ENCODE results near the gene ANKFY1. TPM values are rescaled to one million over a fixed set of nuclear protein-coding genes. Genes with fewer than 3 reads are reported as not detected.

The ANKFY1 gene
- polyA plus RNA-seq, 1 of the 3 experiments (the other 2 are of a cell fraction) = 29.6 TPM

DNA sequence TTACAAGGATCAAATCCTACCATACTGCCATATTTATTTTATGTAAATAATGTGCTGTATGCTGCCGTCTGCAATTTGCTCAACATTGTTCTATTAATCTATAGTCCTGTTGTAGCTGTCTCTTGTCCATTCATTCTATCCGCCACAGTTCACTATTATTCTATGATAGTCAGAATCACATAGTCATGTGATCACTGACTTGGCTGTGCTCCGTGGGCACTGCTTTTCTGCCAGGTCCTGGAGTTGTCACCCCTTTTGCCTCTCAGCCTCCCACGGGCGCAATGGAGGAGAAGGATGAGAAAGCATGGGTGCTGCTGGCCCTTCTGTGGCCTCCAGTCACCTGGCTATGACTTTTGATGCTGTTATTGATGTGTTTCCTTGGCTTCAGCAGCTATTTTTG, 37.3 kb upstream of the ANKFY1 start (continued):
- TF ChIP-seq, protein P1, sequence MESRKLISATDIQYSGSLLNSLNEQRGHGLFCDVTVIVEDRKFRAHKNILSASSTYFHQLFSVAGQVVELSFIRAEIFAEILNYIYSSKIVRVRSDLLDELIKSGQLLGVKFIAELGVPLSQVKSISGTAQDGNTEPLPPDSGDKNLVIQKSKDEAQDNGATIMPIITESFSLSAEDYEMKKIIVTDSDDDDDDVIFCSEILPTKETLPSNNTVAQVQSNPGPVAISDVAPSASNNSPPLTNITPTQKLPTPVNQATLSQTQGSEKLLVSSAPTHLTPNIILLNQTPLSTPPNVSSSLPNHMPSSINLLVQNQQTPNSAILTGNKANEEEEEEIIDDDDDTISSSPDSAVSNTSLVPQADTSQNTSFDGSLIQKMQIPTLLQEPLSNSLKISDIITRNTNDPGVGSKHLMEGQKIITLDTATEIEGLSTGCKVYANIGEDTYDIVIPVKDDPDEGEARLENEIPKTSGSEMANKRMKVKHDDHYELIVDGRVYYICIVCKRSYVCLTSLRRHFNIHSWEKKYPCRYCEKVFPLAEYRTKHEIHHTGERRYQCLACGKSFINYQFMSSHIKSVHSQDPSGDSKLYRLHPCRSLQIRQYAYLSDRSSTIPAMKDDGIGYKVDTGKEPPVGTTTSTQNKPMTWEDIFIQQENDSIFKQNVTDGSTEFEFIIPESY (IDR thresholded peaks at IDR 0.05; ENCODE audit: borderline replicate concordance, low read depth) = no peak
- no peak for TF ChIP-seq JUND (IDR thresholded peaks at IDR 0.05)
- TF ChIP-seq RFX5 (IDR thresholded peaks at IDR 0.05; ENCODE audit: low read length) = no peak
- TF ChIP-seq MXI1 (IDR thresholded peaks at IDR 0.05; ENCODE audit: low read depth, low read length) = no peak
- TF ChIP-seq RXRA (IDR thresholded peaks at IDR 0.05; ENCODE audit: borderline replicate concordance, low read depth) = no peak

DNA sequence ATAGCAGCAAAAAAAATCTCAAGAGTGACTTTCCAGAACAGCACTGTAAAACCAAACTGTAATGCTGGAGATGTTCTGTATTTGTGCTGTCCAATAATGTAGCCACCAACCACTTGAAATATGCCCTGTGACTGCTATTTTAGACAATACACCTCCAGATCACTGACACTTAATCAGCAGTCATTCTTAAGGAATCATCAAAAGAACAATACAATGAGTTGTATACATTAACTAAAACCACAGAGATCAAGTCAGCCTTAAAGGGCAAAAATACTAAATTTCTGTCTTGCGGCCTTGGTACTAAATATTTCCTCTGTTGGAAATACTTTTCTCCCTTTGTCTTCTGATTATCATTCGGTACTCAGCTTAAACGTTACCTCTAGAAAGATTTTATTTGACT, 33.6 kb upstream of the ANKFY1 start:
- no peak overlapping the region for H3K4me2 ChIP-seq
- DNase-seq = no peak
- H4K20me1 ChIP-seq (ENCODE audit: insufficient read depth) = peaks cover 19% of the 10 kb centered on the region; the same call in 1 of the 2 replicates
- TF ChIP-seq GABPA (IDR thresholded peaks at IDR 0.05; ENCODE audit: low read depth) (no peak), FOSL2 (IDR thresholded peaks at IDR 0.05; ENCODE audit: borderline replicate concordance, low read depth) (no peak)
- H3K27me3 ChIP-seq (ENCODE audit: insufficient read depth) = no peaks in the 10 kb centered on the region
- H3K36me3 ChIP-seq (replicated peaks in 1 of 2; ENCODE audit: control insufficient read depth in 1 of 2, insufficient read depth in 2 of 2, low read length in 1 of 2) = peaks cover 21 to 30% of the 10 kb centered on the region in 2 experiments
- no peaks in the 10 kb centered on the region for H3K4me1 ChIP-seq (ENCODE audit: control insufficient read depth in 1 of 2, insufficient read depth in 2 of 2, low read depth in 1 of 2, low read length in 1 of 2)
- no peaks in the 10 kb centered on the region for H3K9me2 ChIP-seq
- no peak overlapping the region for H3K9ac ChIP-seq
- no peaks in the 10 kb centered on the region for H3K9me3 ChIP-seq
- no peak overlapping the region for H2AFZ ChIP-seq (ENCODE audit: low read depth)
- ChIA-PET CTCF (interaction anchor here (2.1 kb wide), 1 partner anchor 81 kb away, joined by 7 read pairs; no protein-coding TSS in a partner anchor), POLR2A (no interaction called here)
- no peak overlapping the region for H3K4me3 ChIP-seq (ENCODE audit: low read depth in 2 of 2, low read length in 1 of 2)
- H3F3A ChIP-seq (replicated peaks; ENCODE audit: insufficient read depth) = no peaks in the 10 kb centered on the region
- H3K27ac ChIP-seq (ENCODE audit: low read depth in 2 of 2, low read length in 1 of 2) = no peak overlapping the region
- WGBS (ENCODE audit: low lambda C conversion rate) = 91% methylated on average over 3 of the region's 3 CpGs
- H3K79me2 ChIP-seq (ENCODE audit: insufficient read depth) = peaks cover 91% of the 10 kb centered on the region; the same call in 1 of the 2 replicates

DNA sequence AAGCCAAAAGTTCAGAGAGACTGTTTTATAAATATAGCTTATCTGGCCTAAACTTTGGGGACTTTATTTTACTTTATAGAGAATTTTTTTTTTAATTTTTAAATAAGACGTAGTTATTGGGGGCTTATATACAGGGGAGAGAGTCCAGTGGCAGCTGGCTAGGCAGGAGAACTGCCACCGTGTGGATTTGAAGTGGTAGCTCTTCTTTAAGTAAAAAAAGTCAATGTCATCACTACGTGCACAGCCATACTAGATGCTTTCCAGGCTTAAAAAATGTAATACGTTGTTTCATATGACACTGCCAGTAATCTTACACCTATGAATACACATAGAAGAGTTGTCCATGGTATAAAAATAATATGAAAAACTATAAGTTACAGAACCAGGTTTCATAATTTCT, 31.9 kb upstream of the ANKFY1 start:
- Histone ChIP-seq H3K9me3 (no peaks in the 10 kb centered on the region), H3K36me3 (replicated peaks in 1 of 2; ENCODE audit: control insufficient read depth in 1 of 2, insufficient read depth in 2 of 2, low read length in 1 of 2) (peaks cover 13 to 25% of the 10 kb centered on the region in 2 experiments), H3K27ac (ENCODE audit: low read depth in 2 of 2, low read length in 1 of 2) (no peak overlapping the region), H3K4me1 (ENCODE audit: control insufficient read depth in 1 of 2, insufficient read depth in 2 of 2, low read depth in 1 of 2, low read length in 1 of 2) (no peaks in the 10 kb centered on the region), H2AFZ (ENCODE audit: low read depth) (no peak overlapping the region), H3K4me2 (no peak overlapping the region), H4K20me1 (ENCODE audit: insufficient read depth) (peaks cover 19% of the 10 kb centered on the region; the same call in 1 of the 2 replicates), H3K4me3 (ENCODE audit: low read depth in 2 of 2, low read length in 1 of 2) (no peak overlapping the region), H3K9ac (no peak overlapping the region), H3K27me3 (ENCODE audit: insufficient read depth) (no peaks in the 10 kb centered on the region), H3K79me2 (ENCODE audit: insufficient read depth) (peaks cover 89% of the 10 kb centered on the region; the same call in 1 of the 2 replicates), H3F3A (replicated peaks; ENCODE audit: insufficient read depth) (no peaks in the 10 kb centered on the region), H3K9me2 (no peaks in the 10 kb centered on the region)
- no peak for TF ChIP-seq NRF1 (IDR thresholded peaks at IDR 0.05; ENCODE audit: low read depth, low read length)
- TF ChIP-seq, protein P2, sequence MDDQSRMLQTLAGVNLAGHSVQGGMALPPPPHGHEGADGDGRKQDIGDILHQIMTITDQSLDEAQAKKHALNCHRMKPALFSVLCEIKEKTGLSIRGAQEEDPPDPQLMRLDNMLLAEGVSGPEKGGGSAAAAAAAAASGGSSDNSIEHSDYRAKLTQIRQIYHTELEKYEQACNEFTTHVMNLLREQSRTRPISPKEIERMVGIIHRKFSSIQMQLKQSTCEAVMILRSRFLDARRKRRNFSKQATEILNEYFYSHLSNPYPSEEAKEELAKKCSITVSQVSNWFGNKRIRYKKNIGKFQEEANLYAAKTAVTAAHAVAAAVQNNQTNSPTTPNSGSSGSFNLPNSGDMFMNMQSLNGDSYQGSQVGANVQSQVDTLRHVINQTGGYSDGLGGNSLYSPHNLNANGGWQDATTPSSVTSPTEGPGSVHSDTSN (IDR thresholded peaks at IDR 0.05) = no peak
- TF ChIP-seq, protein P3, sequence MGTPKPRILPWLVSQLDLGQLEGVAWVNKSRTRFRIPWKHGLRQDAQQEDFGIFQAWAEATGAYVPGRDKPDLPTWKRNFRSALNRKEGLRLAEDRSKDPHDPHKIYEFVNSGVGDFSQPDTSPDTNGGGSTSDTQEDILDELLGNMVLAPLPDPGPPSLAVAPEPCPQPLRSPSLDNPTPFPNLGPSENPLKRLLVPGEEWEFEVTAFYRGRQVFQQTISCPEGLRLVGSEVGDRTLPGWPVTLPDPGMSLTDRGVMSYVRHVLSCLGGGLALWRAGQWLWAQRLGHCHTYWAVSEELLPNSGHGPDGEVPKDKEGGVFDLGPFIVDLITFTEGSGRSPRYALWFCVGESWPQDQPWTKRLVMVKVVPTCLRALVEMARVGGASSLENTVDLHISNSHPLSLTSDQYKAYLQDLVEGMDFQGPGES (IDR thresholded peaks at IDR 0.05; ENCODE audit: low read depth, low read length) = no peak
- CTCF ChIA-PET = interaction anchor here (0.8 to 2.2 kb wide), 2 partner anchors 8 to 9 kb away, joined by 6 to 7 read pairs; no protein-coding TSS in a partner anchor
- DNase-seq = no peak
- WGBS (ENCODE audit: low lambda C conversion rate) = 72% methylated on average over 4 of the region's 4 CpGs
- POLR2A ChIA-PET = no interaction called here

All from SK-N-SH (cell line).